Measurements from ENCODE around the gene TMEM81.

Gene TMEM81

DNA sequence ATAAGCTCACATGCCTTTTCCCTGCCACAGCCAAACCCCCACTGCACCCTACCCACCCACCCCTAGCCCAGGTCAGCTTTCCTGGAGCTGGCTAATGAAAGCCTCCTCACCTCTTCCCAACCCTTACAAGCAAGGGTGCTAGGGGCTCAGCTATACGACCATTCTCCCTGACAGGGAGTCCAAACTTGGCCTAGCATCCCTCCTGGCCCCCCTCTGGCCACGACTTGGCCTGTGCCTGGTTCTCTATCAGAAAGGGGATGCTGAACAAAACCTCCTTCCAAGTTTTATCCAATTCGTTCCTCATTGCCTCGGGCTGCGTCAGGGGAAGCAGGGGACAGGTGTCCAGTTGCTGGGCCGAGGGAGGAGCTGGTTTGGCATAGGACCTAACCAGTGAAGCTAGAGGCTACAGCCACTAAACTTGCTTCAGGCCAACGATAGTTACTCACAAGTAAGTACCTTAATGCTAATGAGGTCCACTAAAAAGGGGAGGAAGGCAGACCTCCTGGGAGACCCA is 8.6 kb downstream of the TMEM81 start:
- DNase-seq = no peak

DNA sequence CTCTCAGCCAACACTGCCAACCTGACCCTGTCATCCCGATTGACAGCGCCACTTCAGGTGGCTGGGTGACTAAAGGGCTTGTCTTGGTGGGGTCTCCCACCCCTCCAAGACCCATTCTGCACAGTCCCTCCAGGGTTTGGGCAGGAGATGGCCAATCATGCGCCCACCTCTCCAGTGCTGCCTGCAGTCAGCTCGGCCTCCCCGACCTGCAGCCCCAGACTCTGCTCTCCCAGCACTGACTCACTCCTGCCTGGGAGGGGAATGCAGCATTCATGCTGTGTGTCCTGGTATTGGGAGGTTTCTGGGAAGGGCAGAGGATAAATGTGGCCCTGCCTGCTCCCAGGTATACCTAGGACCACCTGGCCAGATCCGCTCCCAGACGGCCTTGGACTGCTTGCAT is 9.7 kb downstream of the TMEM81 start:
- no peak for DNase-seq

DNA sequence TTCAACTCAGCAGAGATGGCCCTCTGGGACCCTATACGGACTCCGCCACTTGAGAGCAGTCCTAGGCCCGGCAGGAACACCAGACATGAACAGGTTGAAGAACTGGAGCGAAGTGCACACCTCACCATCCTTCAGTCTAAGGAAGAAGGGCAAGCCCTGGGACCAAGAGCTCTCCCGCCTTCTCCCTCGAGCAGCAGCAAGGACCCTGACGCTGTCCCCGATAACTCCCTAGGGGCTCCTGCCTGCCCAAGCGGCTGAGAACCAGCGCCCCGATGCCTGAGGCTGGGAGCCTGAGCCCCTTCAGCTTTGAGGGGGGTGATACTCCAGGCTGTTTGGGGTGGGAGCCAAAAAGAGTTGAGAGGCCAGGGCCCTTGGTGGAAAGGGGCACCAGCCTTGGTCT is 10.2 kb downstream of the TMEM81 start:
- no peak for DNase-seq

DNA sequence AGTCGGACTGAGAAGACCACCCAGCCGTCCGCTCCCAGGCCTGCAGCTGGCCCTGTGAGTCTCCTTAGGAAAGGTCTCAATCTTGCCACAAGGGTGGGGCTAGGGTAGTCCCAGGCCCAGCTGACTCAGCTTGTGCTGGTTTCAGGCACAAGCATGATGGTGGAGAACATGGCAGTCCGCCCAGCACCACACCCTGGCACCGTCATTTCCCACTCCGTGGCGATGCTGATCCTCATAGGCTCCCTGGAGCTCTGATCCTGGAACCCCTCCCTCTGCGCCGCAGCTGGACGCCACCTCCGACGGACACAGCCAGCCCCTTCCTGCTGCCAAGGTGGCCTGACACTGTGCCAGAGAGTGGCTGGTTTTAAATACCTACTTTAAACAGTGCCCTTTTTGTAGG is 10.7 kb downstream of the TMEM81 start:
- DNase-seq = no peak

DNA sequence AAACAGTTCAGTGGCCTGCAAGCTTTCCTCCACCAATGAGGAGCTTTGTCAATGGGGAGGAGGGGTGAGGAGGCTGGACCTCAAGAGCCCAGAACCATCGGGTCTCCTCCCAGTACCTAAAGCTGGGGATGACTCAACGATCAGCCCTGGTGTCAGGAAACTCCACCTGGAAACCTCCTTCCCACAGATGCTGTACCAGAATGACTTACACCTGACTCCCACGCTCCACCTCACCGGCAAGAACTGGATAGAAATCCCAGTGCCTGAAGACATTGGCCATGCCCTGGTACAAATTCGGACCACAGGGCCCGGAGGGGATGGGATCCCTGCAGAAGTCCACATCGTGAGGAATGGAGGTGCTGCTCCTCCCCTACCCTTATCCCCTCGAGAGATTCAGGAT is 11.4 kb downstream of the TMEM81 start:
- no peak for DNase-seq

DNA sequence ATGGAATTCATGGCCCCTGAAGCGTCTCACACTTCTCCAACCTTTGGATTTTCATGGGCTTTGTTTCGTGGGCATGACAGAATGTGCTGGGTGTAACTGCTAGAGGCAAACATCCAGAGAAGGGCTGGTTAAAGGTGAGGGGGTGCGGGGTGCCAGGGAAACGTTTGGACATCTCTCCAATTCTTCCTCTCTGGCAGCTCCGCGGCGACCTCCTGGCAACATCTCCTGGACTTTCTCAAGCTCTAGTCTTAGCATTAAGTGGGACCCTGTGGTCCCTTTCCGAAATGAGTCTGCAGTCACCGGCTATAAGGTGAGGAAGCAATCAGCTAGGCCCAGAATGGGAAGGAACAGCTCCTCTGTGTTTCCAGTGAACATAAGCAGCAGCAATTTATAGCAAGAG is 12.0 kb downstream of the TMEM81 start:
- no peak for DNase-seq

DNA sequence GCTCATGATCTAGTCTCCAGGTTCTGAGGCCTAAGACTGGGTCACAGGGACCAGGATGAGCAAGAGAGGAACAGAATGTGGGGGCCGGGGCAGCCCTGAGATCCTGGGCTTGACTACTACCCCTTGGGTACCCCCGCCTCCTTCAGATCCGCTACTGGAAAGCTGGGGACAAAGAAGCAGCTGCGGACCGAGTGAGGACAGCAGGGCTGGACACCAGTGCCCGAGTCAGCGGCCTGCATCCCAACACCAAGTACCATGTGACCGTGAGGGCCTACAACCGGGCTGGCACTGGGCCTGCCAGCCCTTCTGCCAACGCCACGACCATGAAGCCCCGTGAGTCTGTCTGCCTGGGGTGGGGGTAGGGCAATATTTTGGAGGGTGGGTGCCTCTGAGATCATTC is 12.5 kb downstream of the TMEM81 start:
- no peak for DNase-seq

DNA sequence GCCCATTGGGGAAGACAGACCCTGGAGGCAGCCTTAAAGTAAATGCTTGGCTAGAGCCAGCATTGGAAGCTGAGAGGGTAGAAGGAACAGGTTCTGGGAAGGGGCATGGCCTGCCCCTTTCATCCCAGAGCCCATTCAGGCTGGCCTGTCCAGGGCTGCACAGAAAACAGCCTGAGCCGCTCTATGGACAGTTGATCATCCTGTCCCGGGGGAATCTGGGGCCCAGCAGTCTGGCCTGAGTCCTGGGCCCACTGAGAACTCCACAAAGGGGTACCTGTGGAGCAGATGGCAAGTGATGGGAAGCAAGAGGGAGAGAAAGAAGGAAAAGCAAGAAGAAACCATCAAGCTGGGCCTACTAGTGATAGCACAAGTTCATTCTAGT is 13.2 kb downstream of the TMEM81 start:
- no peak for DNase-seq

DNA sequence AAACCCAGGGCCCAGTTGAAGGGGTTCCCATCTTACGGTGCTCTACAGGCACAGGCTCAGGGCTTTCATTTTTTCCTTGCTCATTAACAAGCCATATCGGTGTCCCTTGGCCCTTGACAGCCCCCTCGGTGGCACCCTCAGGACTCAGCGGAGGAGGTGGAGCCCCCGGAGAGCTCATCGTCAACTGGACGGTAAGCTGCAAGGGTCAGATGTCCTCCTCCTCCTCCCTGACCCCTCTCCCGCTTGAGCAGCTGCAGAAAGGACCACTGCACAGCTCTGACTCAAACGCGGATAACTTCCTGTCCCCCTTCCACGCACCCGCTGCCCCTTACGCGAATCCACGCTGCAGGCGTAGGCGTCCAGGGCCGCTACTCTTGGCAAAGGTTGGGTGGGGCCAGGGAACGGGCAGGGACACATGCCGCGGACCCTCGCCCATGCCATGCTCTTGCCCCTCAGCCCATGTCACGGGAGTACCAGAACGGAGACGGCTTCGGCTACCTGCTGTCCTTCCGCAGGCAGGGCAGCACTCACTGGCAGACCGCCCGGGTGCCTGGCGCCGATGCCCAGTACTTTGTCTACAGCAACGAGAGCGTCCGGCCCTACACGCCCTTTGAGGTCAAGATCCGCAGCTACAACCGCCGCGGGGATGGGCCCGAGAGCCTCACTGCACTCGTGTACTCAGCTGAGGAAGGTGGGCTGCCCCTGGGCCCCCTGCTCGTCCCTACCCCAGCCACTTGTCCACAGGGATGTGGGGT is 14.7 kb downstream of the TMEM81 start:
- DNase-seq = no peak

DNA sequence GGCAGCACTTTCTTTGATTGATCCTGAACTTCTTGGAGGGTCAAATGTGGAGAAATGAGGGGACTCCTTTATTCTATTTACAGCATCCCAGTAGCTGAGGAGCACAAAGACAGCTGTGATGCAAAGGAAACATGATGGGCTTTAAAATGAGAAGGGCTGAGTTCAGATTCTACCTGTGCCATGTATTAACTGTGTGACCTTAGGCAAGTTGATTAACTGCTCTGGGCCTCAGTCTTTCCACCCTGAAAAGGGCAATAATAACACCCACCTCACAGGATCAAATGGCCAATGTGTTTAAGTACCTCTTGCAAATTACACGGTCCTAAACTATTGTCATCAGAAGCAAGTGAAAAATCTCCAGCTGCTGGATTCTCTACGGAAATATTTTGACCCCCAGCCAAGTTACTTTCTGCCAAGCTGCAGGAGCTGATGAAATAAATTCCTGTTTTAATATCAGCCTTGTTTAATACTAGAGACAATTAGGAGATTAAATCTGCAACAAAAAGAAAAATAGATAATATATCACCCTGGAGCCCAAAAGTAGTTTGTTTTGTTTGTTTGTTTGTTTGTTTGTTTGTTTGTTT is 15.7 kb downstream of the TMEM81 start:
- no peak for DNase-seq

DNA sequence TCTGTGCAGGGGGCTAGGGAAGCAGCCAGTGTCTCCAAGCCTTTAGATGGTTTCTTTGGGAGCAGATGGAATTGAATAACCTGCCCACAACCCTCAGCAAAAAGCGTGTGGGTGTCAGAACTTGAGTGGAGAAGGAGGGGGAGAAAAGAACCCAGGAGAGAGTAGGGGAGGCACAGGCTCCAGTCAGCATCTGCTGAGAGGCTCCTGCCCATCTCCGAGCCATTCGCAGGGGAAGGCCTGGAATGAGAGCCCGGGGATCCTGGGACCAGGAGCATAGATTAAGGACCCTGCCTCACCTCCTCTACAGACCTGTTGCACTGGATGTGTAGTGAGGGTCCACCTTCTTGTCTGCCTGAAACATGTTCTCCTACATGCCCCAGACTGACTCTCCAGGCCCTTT is 16.3 kb downstream of the TMEM81 start:
- DNase-seq = no peak

DNA sequence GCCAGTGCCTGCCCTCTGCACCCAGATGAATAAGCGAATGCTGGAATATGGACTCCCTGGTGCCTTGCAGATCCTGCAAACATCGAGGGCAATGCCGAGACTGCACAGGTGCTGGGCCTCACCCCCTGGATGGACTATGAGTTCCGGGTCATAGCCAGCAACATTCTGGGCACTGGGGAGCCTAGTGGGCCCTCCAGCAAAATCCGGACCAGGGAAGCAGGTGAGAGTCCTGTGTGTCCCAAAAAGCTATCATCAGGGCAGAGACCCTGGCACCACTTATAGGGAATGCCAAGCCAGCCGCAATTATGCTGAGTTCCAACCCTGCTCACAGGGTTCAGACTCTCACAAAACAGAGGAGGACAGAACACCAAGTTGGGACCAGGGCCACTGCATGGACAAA is 17.2 kb downstream of the TMEM81 start:
- DNase-seq = no peak

DNA sequence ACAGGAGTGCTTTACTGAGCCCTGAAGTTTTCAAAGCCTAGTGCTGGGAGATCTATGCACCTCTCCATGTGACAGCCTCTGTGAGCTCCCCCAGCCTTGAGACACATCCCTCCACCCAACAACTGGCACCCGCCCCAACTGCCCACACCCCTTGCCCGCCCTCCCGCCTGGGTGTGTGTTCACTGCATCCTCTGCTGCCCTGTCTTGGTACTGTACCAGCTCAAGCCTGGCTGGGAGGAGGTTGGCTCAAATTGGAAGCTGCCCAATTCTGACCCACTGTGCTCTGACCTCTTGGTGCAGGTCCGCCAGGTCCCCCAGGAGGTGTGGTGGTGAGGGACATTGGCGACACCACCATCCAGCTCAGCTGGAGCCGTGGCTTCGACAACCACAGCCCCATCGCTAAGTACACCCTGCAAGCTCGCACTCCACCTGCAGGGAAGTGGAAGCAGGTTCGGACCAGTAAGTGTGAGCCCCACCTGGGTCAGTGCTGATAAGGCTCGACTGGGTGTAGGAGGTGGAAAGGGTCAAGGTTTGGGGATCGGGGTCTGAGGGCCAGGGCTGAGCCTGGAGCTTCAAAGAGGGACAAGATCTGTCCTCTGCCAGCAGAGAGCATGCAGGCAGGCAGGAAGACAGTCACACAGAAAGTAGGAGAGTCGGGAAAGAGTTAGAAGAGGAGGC is 18.0 kb downstream of the TMEM81 start:
- no peak for DNase-seq

DNA sequence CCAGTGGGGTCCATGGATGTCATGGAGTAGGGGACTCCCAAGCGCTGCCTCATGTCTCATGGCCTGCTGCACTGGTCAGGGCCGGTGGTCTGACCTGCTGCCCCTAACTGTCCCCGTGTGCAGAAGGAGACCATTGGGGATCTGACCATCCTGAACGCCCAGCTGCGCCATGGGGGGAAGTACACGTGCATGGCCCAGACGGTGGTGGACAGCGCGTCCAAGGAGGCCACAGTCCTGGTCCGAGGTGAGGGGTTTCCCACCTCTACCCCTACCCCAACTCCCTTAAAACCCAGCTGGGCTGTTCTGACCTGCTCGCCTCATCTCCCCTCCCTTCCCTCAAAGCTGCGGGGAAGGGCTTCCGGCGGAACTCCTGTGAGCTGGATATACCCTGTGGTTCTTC is 18.6 kb downstream of the TMEM81 start:
- no peak for DNase-seq

DNA sequence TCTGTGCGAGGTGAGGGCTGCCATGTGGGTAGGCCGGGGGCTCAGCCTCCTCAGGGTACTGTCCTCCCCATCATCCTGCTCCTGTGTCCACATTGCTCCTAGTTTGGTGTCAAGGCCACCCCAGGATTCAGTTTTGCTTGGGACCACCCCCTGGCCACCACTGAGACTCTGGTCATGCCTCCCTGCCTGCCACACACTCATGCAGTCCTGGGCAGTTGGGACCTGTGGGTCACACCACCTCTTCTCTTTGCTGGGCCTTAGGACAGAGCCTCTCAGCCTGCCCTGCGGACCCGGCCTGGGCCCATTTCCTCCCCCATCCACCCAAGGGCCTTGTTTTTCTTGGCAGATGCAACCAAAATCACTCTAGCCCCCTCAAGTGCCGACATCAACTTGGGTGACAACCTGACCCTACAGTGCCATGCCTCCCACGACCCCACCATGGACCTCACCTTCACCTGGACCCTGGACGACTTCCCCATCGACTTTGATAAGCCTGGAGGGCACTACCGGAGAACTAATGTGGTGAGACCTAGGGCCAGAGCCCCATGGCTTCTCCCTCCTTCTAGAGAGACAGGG is 19.4 kb downstream of the TMEM81 start:
- DNase-seq = no peak

DNA sequence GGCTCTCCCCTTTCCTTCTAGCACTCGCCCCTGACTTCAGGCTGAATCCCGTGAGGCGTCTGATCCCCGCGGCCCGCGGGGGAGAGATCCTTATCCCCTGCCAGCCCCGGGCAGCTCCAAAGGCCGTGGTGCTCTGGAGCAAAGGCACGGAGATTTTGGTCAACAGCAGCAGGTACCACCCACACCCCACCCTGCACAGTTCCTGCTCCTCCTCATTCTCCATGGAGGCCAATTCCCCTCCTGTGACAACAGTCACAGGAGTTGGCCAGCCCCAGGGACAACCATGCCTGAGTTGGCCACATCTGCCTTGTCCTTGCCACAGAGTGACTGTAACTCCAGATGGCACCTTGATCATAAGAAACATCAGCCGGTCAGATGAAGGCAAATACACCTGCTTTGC is 20.0 kb downstream of the TMEM81 start:
- no peak for DNase-seq

DNA sequence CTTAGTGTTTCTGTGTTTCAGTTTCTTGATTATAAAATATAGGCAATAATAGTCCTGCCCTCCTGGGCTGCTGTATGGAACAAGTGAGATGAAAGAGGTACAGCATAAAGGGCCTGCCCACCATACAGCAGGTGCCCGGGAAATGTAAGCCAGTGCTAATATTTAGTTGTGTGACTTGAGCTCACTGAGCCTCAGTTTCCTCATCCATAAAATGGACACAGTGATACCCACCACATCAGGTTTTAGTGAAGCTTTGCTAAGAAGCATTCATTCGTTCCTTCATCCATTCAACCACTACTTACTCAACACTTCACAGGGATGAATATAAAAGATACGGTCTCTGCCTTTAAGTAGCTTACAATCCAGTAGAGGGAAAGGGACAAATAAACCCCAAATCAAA is 21.4 kb downstream of the TMEM81 start:
- no peak for DNase-seq

DNA sequence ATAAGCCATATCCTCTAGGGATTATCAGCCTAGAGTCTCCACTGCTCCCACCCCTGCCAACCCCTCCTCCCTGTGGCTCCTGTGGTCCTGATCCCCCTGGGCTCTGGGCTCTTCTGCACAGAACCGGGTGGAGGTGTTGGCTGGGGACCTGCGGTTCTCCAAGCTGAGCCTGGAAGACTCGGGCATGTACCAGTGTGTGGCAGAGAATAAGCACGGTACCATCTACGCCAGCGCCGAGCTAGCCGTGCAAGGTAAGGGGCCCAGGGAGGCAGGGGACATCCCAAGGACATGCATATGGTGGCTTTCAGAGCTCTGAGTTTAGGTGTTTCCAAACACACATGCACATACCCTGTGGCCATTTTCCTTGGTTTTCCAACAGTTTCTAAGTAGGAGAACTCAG is 21.9 kb downstream of the TMEM81 start:
- DNase-seq = no peak

DNA sequence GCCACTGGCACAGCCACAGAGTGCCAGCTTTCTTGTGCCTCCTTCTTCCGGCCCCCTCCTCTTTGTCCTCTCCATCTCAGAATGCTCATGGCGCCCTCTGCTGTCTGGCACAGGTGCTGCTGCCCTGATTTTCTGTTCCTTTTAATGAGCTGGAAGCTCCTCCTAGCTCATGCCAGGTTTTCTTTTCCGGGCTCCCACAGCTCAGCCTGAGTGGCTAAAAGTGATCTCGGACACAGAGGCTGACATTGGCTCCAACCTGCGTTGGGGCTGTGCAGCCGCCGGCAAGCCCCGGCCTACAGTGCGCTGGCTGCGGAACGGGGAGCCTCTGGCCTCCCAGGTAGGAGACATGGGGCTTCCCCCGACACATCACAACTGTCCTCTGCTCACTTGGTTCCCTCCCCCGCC is 22.6 kb downstream of the TMEM81 start:
- peak; percentile 51 for DNase-seq

DNA sequence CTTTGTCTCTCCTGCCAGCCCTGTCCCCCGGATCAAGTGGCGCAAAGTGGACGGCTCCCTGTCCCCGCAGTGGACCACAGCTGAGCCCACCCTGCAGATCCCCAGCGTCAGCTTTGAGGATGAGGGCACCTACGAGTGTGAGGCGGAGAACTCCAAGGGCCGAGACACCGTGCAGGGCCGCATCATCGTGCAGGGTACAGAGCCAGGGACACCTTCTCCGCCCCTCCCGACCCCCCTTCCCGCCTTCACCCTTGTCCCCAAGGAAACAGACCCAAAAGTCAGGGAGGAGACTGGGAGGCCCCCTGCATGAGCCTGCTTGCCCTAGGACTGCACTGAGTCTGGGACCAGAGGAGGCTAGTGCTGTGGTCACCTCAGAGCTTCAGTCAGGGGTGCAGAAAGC is 23.0 kb downstream of the TMEM81 start:
- no peak for DNase-seq

DNA sequence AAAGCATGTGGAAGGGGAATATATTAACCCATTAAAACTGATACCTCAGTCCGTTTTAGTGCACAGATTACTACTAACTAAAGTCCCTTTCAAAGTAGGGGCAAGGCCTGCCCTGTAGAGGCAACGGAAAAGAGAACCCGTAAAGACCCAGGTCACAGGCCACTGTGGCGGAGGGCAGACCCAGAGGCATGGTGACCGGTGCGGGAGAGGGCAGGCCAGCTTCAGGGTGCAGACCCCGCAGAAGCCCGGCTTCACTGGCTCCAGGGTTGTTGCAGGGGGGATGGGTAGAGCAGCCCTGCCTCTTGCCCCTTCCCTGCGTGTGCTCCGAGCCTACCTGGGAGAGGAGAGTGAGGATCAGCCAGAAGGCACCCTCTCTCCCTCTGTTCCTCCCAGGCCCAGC is 23.5 kb downstream of the TMEM81 start:
- DNase-seq = no peak

DNA sequence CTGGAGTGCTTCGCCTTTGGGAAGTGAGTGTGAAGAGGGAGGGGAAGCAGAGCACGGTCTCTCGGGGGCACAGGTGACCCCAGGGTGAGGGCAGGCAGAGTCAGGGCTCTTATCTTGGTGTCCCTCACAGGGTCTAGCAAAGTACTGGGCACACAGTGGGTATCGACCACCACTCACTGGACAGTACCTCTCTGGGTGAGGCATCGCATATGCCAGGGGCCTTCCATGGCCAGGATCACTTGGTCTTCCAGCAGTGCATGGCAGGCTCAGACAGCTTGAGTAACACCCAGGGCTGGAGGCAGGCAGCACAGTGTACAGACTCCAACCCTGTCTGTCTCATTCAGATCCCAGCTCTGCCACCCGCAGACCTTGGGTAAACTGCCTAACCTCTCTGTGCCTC is 24.6 kb downstream of the TMEM81 start:
- no peak for DNase-seq

DNA sequence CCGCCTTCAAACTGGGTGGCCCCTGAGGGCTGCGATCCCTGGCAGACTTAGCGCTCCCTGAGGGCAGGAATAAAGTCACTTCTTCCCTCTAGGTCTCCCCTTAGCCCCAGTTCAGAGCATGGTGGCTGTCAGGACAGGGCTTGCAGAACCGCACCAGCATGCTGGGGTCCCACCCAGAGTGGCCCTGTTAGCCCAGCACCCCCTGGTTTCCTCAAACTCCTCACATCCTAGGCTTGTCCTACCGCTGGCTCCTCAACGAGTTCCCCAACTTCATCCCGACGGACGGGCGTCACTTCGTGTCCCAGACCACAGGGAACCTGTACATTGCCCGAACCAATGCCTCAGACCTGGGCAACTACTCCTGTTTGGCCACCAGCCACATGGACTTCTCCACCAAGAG is 25.4 kb downstream of the TMEM81 start:
- DNase-seq = no peak

Measured in CD4-positive, alpha-beta T cell treated with Interleukin-4 for 4 hours (primary cell).